Coronary artery (tissue), 2 donors: ENCODE measurements around the gene EN2.

Source experiments
- DNase-seq: peaks from one replicate; pipeline ENCODE4 v3.0.0-alpha.2; 2017; ENCODE audit warnings: low spot score
- H3K27ac ChIP-seq, 2 donors: fragments of 200-600 bp; sonication (generic); one replicate each; pipeline ENCODE4 v1.5.1; 2016 to 2019
- H3K4me3 ChIP-seq: fragments of 200-600 bp; sonication (generic); 2 replicates; pipeline ENCODE4 v1.5.1; 2016; ENCODE audit warnings: mild to moderate bottlenecking, moderate library complexity
- TF ChIP-seq, protein P1 (sequence below): fragments of 200-600 bp; sonication (generic); IDR thresholded peaks from one replicate; pipeline ENCODE4 v1.5.1; 2019; ENCODE audit warnings: antibody characterized with exemption

Gene EN2

DNA sequence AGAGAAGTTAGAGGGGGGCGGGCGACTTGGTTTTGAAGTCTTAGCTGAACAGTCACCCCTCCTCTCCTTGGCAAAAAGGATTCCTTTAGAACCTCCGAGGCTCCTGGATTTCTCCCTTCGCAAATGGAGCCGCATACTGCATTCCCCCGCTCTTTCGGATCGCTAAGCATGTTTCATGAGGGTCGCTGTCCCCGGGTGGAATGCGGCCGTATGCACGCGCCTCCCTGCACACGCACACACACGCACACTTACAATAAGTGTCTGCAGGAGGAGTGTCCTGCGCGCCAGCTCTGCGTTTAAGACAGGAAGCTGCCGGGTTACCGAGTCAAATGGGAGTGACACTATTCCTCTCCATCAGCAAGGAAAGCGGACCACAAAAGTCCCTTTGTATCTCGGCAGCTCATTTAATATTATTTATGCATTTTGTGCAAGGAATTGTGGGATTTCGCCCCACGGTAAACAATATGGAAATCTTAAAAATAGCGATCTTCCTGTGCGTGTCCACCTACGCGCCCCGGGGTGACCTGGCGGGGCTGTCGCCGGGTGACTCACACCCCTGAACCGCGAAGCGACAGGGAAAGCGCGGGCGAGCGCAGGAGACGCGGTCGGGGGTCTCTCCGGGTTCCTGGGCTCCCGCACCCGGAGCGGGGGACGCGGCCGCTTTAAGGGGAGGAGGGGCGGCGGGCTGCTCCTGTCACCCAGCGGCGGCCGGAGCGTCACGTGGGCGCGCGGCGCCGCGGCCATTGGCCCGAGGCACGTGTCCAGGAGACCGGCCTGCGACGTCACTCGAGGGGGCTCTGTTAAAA, 988 bp upstream of the EN2 start:
- no peak for DNase-seq
- H3K4me3 ChIP-seq, result peak overlapping the region; percentile 70
- H3K27ac ChIP-seq, result no peak overlapping the region
- TF ChIP-seq, protein P1, sequence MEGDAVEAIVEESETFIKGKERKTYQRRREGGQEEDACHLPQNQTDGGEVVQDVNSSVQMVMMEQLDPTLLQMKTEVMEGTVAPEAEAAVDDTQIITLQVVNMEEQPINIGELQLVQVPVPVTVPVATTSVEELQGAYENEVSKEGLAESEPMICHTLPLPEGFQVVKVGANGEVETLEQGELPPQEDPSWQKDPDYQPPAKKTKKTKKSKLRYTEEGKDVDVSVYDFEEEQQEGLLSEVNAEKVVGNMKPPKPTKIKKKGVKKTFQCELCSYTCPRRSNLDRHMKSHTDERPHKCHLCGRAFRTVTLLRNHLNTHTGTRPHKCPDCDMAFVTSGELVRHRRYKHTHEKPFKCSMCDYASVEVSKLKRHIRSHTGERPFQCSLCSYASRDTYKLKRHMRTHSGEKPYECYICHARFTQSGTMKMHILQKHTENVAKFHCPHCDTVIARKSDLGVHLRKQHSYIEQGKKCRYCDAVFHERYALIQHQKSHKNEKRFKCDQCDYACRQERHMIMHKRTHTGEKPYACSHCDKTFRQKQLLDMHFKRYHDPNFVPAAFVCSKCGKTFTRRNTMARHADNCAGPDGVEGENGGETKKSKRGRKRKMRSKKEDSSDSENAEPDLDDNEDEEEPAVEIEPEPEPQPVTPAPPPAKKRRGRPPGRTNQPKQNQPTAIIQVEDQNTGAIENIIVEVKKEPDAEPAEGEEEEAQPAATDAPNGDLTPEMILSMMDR, result no peak

DNA sequence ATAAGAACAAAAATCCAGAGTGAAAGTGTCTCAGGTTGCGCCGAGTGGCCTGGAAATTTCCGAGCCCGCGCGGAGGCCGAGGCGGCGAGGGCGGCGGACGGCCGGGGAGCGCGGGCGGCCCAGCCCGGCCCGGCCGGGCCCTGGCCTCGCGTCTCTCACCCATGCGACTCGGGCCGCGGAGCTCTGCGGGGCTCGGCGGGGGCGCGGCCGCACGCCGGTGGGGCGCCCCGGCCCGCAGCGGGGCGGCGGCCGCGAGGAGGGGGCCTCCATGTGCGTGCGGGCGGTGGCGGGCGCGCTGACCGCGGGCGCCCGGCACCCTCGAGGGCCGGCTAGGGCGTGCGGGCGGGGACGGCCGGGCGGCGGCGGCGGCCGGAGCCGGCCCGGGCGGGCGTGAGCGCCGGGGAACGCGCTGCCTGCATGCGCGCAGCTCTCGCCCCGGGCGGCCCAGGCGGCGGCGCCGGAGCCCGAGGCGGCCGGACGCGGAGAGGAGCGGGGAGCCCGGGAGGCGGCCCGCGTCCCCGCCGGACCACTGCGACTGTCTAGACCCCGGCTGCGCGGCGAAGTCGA, 302 bp upstream of the EN2 start:
- no peak for DNase-seq
- Histone ChIP-seq H3K4me3 (peak overlapping the region; percentile 70), H3K27ac (no peak overlapping the region)
- TF ChIP-seq, protein P1, result no peak

DNA sequence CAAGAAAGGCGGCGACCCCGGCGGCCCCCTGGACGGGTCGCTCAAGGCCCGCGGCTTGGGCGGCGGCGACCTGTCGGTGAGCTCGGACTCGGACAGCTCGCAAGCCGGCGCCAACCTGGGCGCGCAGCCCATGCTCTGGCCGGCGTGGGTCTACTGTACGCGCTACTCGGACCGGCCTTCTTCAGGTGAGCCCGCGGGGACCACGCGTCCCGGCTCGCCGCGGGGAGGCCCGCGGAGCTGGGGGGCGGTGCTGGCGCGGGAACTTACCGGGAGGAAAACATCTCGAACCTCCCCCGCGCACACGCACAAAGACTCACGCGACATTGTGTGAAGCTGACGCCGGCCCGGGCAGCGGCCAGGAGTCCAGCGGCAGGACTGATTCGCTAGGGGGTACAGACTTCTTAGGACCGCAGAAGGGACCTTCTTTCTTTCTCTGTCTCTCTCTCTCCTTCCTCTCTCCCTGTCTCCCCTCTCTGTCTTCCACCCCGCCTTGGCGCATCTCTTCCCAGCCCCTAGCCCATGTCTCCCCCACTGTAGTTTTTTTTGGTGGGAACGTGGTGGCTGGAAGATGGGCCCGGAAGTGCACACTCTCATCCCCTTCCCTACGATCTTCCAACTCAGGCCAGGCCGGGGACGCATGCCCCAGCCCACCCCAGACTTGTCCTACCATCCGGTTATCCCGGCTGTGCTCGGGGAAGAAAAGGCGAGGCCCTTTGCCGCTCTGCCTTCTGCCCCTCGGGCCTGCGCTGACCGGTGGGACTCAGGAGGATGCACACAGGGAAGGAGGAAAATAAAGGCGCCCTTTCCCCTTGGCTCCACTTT, 1.2 kb downstream of the EN2 start:
- no peak overlapping the region for H3K27ac ChIP-seq
- peak overlapping the region; percentile 70 for H3K4me3 ChIP-seq
- DNase-seq, result no peak
- TF ChIP-seq, protein P1, result no peak

DNA sequence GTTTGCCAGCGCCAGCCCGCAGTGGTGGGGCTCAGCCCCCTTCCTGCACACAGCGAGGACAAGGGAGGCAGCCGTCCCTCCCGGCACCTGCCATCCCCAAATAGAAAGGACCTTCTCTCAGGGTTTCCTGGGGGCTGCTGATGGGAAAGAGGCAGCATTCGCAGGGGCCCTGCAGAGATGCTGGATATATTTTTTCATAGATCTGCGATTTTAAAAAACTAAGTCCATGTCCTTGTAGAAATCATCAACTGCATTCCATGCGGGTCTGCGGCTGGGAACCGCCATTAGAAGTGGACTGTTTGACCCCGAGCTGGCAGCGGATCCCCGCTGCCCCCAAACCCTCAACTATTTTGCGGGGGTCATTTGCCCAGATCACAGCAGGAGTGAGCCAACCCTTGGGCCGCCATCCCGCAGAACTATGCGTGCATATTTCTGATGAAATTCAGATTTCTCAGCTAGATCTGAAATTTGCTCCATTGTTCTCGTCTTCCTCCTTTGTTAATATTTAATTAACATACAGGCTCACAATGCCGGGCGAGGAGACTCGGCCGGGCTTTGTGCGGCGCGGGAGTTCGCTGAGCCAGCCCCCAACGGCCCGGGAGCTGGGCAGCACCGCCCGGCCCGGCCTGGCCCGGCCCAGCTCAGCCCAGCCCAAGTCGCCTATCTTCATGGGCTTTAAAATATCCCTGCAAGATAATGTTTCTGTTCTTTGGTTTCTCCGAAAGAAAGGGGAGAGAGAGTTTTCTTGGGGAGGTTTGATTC, 2.0 kb downstream of the EN2 start:
- TF ChIP-seq, protein P1, result no peak
- peak overlapping the region; percentile 70 for H3K4me3 ChIP-seq
- DNase-seq, result no peak
- H3K27ac ChIP-seq, result no peak overlapping the region

DNA sequence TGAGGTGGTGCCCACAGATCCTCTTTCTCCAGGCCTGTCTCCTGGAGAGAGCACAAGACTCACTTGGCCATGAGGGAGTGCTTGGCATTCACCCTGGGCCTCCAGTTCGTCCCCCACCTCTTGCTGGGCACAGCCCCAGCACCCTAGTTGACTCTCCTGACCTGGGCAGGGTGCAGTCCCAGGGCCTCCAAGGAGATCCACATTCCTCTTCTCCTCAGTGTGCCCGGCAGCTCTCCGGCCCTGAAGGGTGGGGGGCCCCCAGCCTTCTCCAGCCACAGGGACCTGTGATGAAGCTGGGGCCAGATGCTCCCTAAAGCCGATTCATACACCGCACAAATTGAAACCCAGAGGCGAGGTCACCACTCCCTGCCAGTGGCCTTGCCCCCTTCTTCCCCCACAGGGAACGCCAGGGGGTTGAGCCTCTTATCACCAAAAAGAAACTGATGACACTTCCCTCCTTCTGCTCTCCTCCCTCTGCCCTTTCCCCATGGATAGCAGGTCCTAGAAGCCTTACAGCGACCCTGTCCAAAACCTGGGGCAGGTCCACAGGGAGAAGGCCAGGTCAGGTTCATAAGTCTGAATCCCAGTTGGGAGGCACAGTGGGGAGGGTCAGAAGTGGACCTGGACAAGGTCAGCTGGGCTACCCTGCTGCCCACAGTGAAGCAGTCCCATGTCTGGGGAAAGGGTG, 3.1 kb downstream of the EN2 start:
- TF ChIP-seq, protein P1, result no peak
- Histone ChIP-seq H3K27ac (no peak overlapping the region), H3K4me3 (no peak overlapping the region)
- DNase-seq, result no peak

DNA sequence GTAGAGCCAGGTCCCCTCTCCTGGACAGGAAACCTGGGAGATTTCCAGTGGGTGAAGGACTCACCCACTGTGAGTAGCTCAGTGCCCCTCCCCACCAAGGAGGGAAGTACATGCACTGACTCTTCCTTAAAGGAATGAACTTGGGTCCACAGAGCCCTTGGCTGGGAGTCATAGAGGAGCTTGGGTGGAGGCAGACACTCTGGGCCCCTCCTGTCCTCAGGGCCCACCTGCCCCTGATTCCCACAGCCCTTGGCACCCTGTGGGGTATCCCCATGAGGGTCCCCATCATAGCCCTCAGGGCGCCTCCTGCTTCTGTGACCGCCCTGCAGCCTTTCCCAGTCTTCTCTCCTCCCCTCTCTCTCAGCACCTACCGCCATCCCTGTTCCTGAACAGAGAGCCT, 3.7 kb downstream of the EN2 start:
- TF ChIP-seq, protein P1, result no peak
- H3K4me3 ChIP-seq, result no peak overlapping the region
- DNase-seq, result no peak
- H3K27ac ChIP-seq, result no peak overlapping the region
